Measurements from ENCODE around the gene PCDH19. TPM values are rescaled to one million over a fixed set of nuclear protein-coding genes. Genes with fewer than 3 reads are reported as not detected.

PCDH19 gene
- total RNA-seq, 1 donor from 2014 or later, result 11.0 TPM

DNA sequence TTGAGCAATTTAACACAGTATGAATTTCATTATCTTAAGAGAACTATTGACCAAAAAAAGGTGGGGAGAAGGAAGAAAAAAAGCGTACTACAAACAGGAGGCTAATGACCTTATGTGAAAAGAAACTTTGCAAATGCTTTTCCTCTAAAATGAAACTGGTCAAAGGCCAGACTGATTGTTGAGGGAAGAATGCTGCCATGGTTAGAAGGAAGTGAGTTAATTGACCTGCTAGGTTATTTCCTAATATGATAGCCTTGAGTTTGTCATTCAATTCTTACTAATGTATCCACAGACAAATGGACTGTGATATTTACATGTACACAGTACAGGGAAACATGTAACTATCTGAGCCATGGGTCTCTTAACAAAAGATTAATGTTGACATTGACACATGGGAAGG, 132.8 kb downstream of the PCDH19 start:
- Histone ChIP-seq H3K4me3 (no peak overlapping the region), H3K9me3 (no peaks in the 10 kb centered on the region), H3K36me3 (no peaks in the 10 kb centered on the region), H3K27me3 (no peaks in the 10 kb centered on the region), H3K4me1 (no peaks in the 10 kb centered on the region), H3K27ac (no peak overlapping the region)
- intact Hi-C loops (cut with DNase I), result no loop called here
- no peak for TF ChIP-seq CTCF (IDR thresholded peaks at IDR 0.05)
- DNase-seq (ENCODE audit: low spot score in 2 of 2), result no peak

DNA sequence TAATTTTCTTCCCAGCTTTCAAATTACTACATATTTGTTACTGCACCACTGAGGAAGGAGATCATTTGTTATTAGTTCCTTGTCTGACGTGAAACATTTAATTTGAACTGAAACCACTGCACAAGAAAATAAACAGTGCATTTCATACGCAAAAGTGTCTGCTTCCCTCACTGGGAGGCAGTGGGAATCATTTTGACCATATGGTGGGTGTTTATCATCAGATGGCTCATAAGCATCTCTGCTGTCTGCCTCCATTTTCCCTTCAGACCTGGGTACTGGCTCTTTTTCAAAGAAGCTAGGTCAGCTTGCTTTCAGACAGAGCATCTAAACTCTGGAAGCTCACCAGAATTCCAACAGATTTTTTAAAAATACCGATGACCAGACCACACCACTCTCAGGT, 135.2 kb downstream of the PCDH19 start:
- DNase-seq (ENCODE audit: low spot score in 2 of 2), result no peak
- Histone ChIP-seq H3K27me3 (no peaks in the 10 kb centered on the region), H3K4me3 (no peak overlapping the region), H3K9me3 (peaks cover 0 to 4% of the 10 kb centered on the region in 2 donors), H3K27ac (no peak overlapping the region), H3K4me1 (no peaks in the 10 kb centered on the region), H3K36me3 (no peaks in the 10 kb centered on the region)
- TF ChIP-seq CTCF (IDR thresholded peaks at IDR 0.05), result no peak
- intact Hi-C loops (cut with DNase I), result no loop called here

- no peak for DNase-seq (ENCODE audit: low spot score in 2 of 2)
- no peak for TF ChIP-seq CTCF (IDR thresholded peaks at IDR 0.05)
- no peaks in the 10 kb centered on the region for H3K4me1 ChIP-seq
- H3K4me3 ChIP-seq, result no peak overlapping the region
- H3K27me3 ChIP-seq, result no peaks in the 10 kb centered on the region
- intact Hi-C loops (cut with DNase I), result no loop called here
- no peak overlapping the region for H3K27ac ChIP-seq
- H3K36me3 ChIP-seq, result no peaks in the 10 kb centered on the region
- H3K9me3 ChIP-seq, result no peaks in the 10 kb centered on the region
These were observed 144.9 kb downstream of the PCDH19 start for GRCh38 chrX:100265179-100265578.

GRCh38 chrX:100264200-100264599, 145.9 kb downstream of the PCDH19 start:
- no peak for TF ChIP-seq CTCF (IDR thresholded peaks at IDR 0.05)
- Histone ChIP-seq H3K36me3 (no peaks in the 10 kb centered on the region), H3K4me3 (no peak overlapping the region), H3K27ac (no peak overlapping the region), H3K4me1 (no peaks in the 10 kb centered on the region), H3K9me3 (no peaks in the 10 kb centered on the region), H3K27me3 (no peaks in the 10 kb centered on the region)
- DNase-seq (ENCODE audit: low spot score in 2 of 2), result no peak
- intact Hi-C loops (cut with DNase I), result no loop called here

- Histone ChIP-seq H3K9me3 (no peaks in the 10 kb centered on the region), H3K4me1 (no peaks in the 10 kb centered on the region), H3K27me3 (no peaks in the 10 kb centered on the region), H3K4me3 (no peak overlapping the region), H3K27ac (no peak overlapping the region), H3K36me3 (no peaks in the 10 kb centered on the region)
- no peak for DNase-seq (ENCODE audit: low spot score in 2 of 2)
- TF ChIP-seq CTCF (IDR thresholded peaks at IDR 0.05), result no peak
- intact Hi-C loops (cut with DNase I), result no loop called here
These were observed 146.4 kb downstream of the PCDH19 start for GRCh38 chrX:100263650-100264049.

- TF ChIP-seq CTCF (IDR thresholded peaks at IDR 0.05), result no peak
- Histone ChIP-seq H3K36me3 (no peaks in the 10 kb centered on the region), H3K4me1 (no peaks in the 10 kb centered on the region), H3K9me3 (no peaks in the 10 kb centered on the region), H3K4me3 (no peak overlapping the region), H3K27me3 (no peaks in the 10 kb centered on the region), H3K27ac (no peak overlapping the region)
- intact Hi-C loops (cut with DNase I), result no loop called here
- DNase-seq (ENCODE audit: low spot score in 2 of 2), result no peak
These were observed 161.1 kb downstream of the PCDH19 start for GRCh38 chrX:100248885-100249493.

All from ascending aorta (tissue), 2 donors.